Heart left ventricle (tissue), 16 donors: ENCODE results near the gene HMGN1. TPM values are rescaled to one million over a fixed set of nuclear protein-coding genes. Genes with fewer than 3 reads are reported as not detected.
A peak's percentile ranks its signal among the peaks of the same experiment; 100 is the strongest.

Experiments used
- ATAC-seq, 4 donors: fragments of 200-7000 bp; cut with Tn5 transposase; one replicate each; pipeline ENCODE4 v1.9.1; 2020 to 2022; ENCODE audit warnings: moderate library complexity in 4 of 4, mild to moderate bottlenecking in 3 of 4, moderate number of reproducible peaks in 1 of 4
- DNase-seq, 5 donors: peaks; one replicate each; pipeline ENCODE4 v3.0.0-alpha.2; 2020
- H3K27ac ChIP-seq, 12 donors: fragments of 200-600 bp; sonication (generic) in 4 of 12; one replicate each; pipeline versions ENCODE4 v1.5.0 to v1.8.0; 2016 to 2022; ENCODE audit warnings: mild to moderate bottlenecking in 2 of 12
- H3K27me3 ChIP-seq, 9 donors: fragments of 200-600 bp; sonication (generic) in 2 of 9; one replicate each; pipeline versions ENCODE4 v1.5.1 to v1.8.0; 2016 to 2022; ENCODE audit warnings: mild to moderate bottlenecking in 3 of 9
- H3K36me3 ChIP-seq, 9 donors: fragments of 200-600 bp; sonication (generic) in 2 of 9; one replicate each; pipeline versions ENCODE4 v1.5.0 to v1.8.0; 2018 to 2022; ENCODE audit warnings: mild to moderate bottlenecking in 2 of 9
- H3K4me1 ChIP-seq, 12 donors: fragments of 200-600 bp; sonication (generic) in 4 of 12; one replicate each; pipeline versions ENCODE4 v1.5.0 to v1.8.0; 2016 to 2022; ENCODE audit warnings: mild to moderate bottlenecking in 3 of 12
- H3K4me3 ChIP-seq, 12 donors: fragments of 200-600 bp; sonication (generic) in 4 of 12; one replicate each; pipeline versions ENCODE4 v1.5.0 to v1.8.0; 2017 to 2022; ENCODE audit warnings: mild to moderate bottlenecking in 9 of 12, moderate library complexity in 4 of 12
- H3K9me3 ChIP-seq, 12 donors: fragments of 200-600 bp; sonication (generic) in 4 of 12; one replicate each; pipeline versions ENCODE4 v1.5.0 to v1.8.0; 2016 to 2022; ENCODE audit warnings: mild to moderate bottlenecking in 1 of 12
- POLR2A ChIP-seq, 2 donors: fragments of 450-650 bp; IDR thresholded peaks; one replicate each; pipeline ENCODE4 v1.6.1; 2017; ENCODE audit warnings: antibody characterized with exemption in 2 of 2, mild to moderate bottlenecking in 2 of 2, moderate library complexity in 2 of 2
- WGBS, 4 donors: extraction: QIAGEN DNeasy Blood & Tissue Kit in 2 of 4; methylation state at CpG; one replicate each; pipeline versions ENCODE4 v1.1.5 to v1.1.7; 2013 to 2018; 5-methylcytosine and 5-hydroxymethylcytosine counted together
- intact Hi-C, 10 donors: fragments of 100-400 bp; cut with DNase I; formaldehyde crosslinking; loops; one replicate each; pipeline versions ENCODE4 v1.11.1 to v1.14.2; 2022
- polyA plus RNA-seq, 2 donors: library from polyadenylated mRNA; stranded (reverse); fragments of 200-250 nt; gene quantifications; one replicate each; pipeline ENCODE4 v1.2.3, GENCODE V29; 2013
- total RNA-seq, 9 donors: library from RNA; depleted of rRNA in 2 of 9; stranded (reverse); fragments of >200 nt in 2 of 9; fragmentation: NEBNext Ultra II Directional in 3 of 9; extraction: Animal tissue kit (Norgen Biotek cat#: 25700) in 3 of 9; gene quantifications; one replicate each; pipeline versions ENCODE4 v1.1.0 to v1.2.4, GENCODE V29; 2016 to 2023
- TF ChIP-seq, protein P1 (sequence below), 12 donors: fragments of 200-600 bp; sonication (generic) in 4 of 12; IDR thresholded peaks; one replicate each; pipeline versions ENCODE4 v1.5.0 to v1.8.0; 2018 to 2022; ENCODE audit warnings: antibody characterized with exemption in 12 of 12, mild to moderate bottlenecking in 5 of 12
- donor health status: ischemic (EF 13 %, LVEDD 7.1; RV severe dilation, severe dysfunction).
- donor health status: healthy with polysubstance abuse.
- donor health status: DM: no; HTN: yes; CAD: no.
- donor health status: DM: no; HTN: no; CAD: no.
- donor health status: ischemic (EF 25% LVEDD 6.9; RV normal size, moderate dysfunction).
- donor health status: ischemic (EF 25% LVEDD 5.7; RV mildly dilated, moderate dysfunction).
- donor health status: healthy.
- donor health status: DM: yes; HTN: yes; CAD: no.
- donor health status: ischemic (EF 35%, LVEDD 5.7; RV mildly dilated, moderate dysfunction).
- donor health status: nonischemic (EF 11% LVEDD 7.7; RV severe dilation, severe dysfunction).
- donor health status: DM: yes; HTN: yes; CAD: no.
- donor health status: PGD.
- donor health status: ischemic (EF 29% LVEDD 5.4; RV normal size, mild dysfunction).
- donor health status: nonischemic (EF 23%, LVEDD 6.1; RV moderate dilation, normal function).

Gene HMGN1
- total and polyA plus RNA-seq, 11 donors = 35.9 to 108 (median 43.9) TPM

DNA sequence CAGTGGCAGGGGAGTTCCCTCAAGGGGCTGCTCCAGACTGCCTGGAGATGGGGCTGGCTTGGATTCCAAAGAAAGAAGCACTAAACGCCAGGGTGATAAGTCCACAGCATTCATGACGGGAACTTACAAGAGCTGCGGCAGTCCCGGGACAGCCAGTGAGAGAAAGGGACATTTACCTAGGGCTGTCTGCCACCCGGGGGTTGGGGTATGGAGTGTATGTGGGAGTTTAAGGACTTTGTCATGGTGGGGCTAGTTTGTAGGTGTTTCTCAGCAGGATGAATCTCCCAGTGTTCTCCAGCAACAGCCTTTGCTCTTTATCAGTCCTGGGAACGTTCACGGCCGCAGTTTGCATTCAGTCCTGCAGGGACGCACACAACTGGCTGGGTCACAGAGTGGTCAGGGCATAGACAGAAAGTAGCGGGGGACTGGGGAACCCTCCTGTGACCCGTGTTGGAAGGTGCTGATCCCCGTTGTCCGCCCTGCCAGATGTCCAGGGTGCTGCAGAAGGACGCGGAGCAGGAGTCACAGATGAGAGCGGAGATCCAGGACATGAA lies 41.4 kb upstream of the HMGN1 start:
- no peak overlapping the region for H3K4me3 ChIP-seq
- intact Hi-C loops = loop anchor here in 3 of 10 donors (5.0 kb wide), 3 partner anchors 38 to 52 kb away; partner anchors contain the start of gene HMGN1 (in 1 of the 3)
- peaks cover 0 to 39% (median 19%) of the 10 kb centered on the region in 12 donors for H3K4me1 ChIP-seq
- H3K27ac ChIP-seq = no peak overlapping the region
- WGBS, 4 donors = 52 to 65% (median 55%) methylated on average over 13 to 16 of the region's 16 CpGs
- DNase-seq (no peak), ATAC-seq (no peak)
- no peak for TF ChIP-seq POLR2A (IDR thresholded peaks at IDR 0.05)
- TF ChIP-seq, protein P1, sequence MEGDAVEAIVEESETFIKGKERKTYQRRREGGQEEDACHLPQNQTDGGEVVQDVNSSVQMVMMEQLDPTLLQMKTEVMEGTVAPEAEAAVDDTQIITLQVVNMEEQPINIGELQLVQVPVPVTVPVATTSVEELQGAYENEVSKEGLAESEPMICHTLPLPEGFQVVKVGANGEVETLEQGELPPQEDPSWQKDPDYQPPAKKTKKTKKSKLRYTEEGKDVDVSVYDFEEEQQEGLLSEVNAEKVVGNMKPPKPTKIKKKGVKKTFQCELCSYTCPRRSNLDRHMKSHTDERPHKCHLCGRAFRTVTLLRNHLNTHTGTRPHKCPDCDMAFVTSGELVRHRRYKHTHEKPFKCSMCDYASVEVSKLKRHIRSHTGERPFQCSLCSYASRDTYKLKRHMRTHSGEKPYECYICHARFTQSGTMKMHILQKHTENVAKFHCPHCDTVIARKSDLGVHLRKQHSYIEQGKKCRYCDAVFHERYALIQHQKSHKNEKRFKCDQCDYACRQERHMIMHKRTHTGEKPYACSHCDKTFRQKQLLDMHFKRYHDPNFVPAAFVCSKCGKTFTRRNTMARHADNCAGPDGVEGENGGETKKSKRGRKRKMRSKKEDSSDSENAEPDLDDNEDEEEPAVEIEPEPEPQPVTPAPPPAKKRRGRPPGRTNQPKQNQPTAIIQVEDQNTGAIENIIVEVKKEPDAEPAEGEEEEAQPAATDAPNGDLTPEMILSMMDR (IDR thresholded peaks at IDR 0.05) = peak in 2 of 12 donors; percentile 5 to 11
- H3K36me3 ChIP-seq = peaks cover 0 to 49% (median 41%) of the 10 kb centered on the region in 9 donors
- H3K27me3 ChIP-seq = no peaks in the 10 kb centered on the region
- H3K9me3 ChIP-seq = no peaks in the 10 kb centered on the region

DNA sequence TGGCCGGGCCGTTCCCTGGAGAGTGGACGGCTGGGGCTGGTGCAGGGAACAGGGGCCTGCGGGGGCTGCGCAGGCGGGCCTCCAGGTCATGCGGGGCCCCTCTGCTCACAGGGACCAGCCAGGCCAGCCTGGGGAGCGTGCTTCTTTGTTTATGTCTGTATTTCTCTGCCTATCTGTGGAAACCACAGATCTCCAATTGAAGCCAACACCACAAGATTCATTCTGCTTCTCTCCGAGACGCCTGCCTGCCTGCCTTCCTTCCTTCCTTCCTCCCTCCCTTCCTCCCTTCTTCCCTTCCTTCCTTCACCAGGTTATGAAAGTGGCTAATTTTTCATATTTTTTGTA lies 39.9 kb upstream of the HMGN1 start:
- no peaks in the 10 kb centered on the region for H3K27me3 ChIP-seq
- TF ChIP-seq, protein P1 (IDR thresholded peaks at IDR 0.05) = peak in 2 of 12 donors; percentile 1 to 2
- no peak for TF ChIP-seq POLR2A (IDR thresholded peaks at IDR 0.05)
- no peak for ATAC-seq
- 2 to 10% (median 7%) methylated on average over 3 to 10 of the region's 10 CpGs for WGBS, 4 donors
- no peaks in the 10 kb centered on the region for H3K9me3 ChIP-seq
- intact Hi-C loops = loop anchor here (1.0 to 10.0 kb wide), 10 partner anchors 8 to 206 kb away; partner anchors contain the start of genes HMGN1 (in 5 of the 10), PSMG1 (in 5 of the 10), BRWD1 (in 4 of the 10) and LCA5L (in 1 of the 10)
- peaks cover 0 to 39% (median 19%) of the 10 kb centered on the region in 12 donors for H3K4me1 ChIP-seq
- no peak for DNase-seq
- peaks cover 0 to 34% (median 28%) of the 10 kb centered on the region in 9 donors for H3K36me3 ChIP-seq
- peak overlapping the region in 4 of 12 donors; percentile 19 to 78 (median 55) for H3K27ac ChIP-seq
- peak overlapping the region in 9 of 12 donors; percentile 36 to 63 (median 55) for H3K4me3 ChIP-seq

DNA sequence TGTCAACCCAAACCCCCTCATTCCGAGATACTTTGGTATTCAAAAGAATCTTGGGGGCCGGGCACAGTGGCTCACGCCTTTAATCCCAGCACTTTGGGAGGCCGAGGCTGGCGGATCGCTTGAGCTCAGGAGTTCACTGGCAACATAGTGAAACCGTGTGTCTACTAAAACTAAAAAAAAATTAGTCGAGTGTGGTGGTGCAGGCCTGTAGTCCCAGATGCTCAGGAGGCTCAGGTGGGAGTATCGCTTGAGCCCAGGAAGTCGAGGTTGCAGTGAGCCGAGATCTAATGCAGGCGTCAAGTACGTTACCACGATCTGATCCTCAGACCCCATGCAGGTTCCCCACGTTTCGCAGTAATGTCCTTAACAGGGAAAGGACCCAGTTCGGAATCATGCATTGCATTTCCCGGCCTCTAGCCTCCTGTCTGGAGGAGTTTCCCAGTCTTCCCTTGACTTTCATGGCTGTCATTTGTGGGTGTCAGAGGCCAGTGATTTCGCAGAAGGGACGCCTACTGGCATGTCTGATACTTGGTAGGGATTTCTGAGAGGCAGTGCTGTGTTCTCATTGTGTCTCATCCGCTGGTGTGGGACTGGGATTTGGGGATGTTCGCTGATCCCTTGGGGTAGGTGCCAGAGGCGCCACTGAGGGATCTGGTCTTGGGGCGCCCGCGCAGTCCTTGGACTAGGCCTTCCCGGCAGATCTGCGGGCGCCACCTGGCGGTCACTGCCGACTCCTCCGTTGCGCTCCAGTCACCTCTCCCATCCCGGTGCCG lies 39.3 kb upstream of the HMGN1 start:
- peak; percentile 89 to 97 (median 93) for DNase-seq
- peaks cover 0 to 39% (median 19%) of the 10 kb centered on the region in 12 donors for H3K4me1 ChIP-seq
- intact Hi-C loops = loop anchor here (1.0 to 10.0 kb wide), 10 partner anchors 8 to 206 kb away; partner anchors contain the start of genes HMGN1 (in 5 of the 10), PSMG1 (in 5 of the 10), BRWD1 (in 4 of the 10) and LCA5L (in 1 of the 10)
- no peaks in the 10 kb centered on the region for H3K27me3 ChIP-seq
- H3K36me3 ChIP-seq = peaks cover 0 to 29% (median 23%) of the 10 kb centered on the region in 9 donors
- H3K9me3 ChIP-seq = no peaks in the 10 kb centered on the region
- H3K4me3 ChIP-seq = peak overlapping the region in 11 of 12 donors; percentile 16 to 63 (median 53)
- WGBS, 4 donors = 19 to 41% (median 24%) methylated on average over 17 to 35 of the region's 35 CpGs
- TF ChIP-seq POLR2A (IDR thresholded peaks at IDR 0.05) = no peak
- TF ChIP-seq, protein P1 (IDR thresholded peaks at IDR 0.05) = peak; percentile 85 to 97 (median 94)
- ATAC-seq = peak; percentile 74 to 89 (median 83)
- peak overlapping the region in 8 of 12 donors; percentile 38 to 80 (median 69) for H3K27ac ChIP-seq
